ENCODE measurements around the gene ZNF853. TPM values are rescaled to one million over a fixed set of nuclear protein-coding genes. Genes with fewer than 3 reads are reported as not detected.

ZNF853 gene
- polyA plus RNA-seq, 1 of the 3 experiments (the other 2 are of a cell fraction), result 15.9 TPM

GRCh38 chr7:6644728-6645127 is 29.3 kb downstream of the ZNF853 start (continued):
- TF ChIP-seq EP300 (IDR thresholded peaks at IDR 0.05; ENCODE audit: borderline replicate concordance in 1 of 2, low read depth in 1 of 2, low read length in 1 of 2) (no peak), SIN3A (IDR thresholded peaks at IDR 0.05; ENCODE audit: borderline replicate concordance, low read depth, low read length) (no peak)

- Histone ChIP-seq H3K36me3 (replicated peaks in 1 of 2; ENCODE audit: control insufficient read depth in 1 of 2, insufficient read depth in 2 of 2, low read length in 1 of 2) (peaks cover 42 to 90% of the 10 kb centered on the region in 2 experiments), H3K9me3 (no peaks in the 10 kb centered on the region), H2AFZ (ENCODE audit: low read depth) (no peak overlapping the region), H3K27me3 (ENCODE audit: insufficient read depth) (no peaks in the 10 kb centered on the region), H3K4me2 (no peak overlapping the region), H3K79me2 (ENCODE audit: insufficient read depth) (peaks cover 14% of the 10 kb centered on the region; the same call in 1 of the 2 replicates), H3K4me1 (ENCODE audit: control insufficient read depth in 1 of 2, insufficient read depth in 2 of 2, low read depth in 1 of 2, low read length in 1 of 2) (no peaks in the 10 kb centered on the region), H3K4me3 (ENCODE audit: low read depth in 2 of 2, low read length in 1 of 2) (no peak overlapping the region), H3K27ac (ENCODE audit: low read depth in 2 of 2, low read length in 1 of 2) (no peak overlapping the region), H4K20me1 (ENCODE audit: insufficient read depth) (peaks cover 21% of the 10 kb centered on the region; the same call in 1 of the 2 replicates), H3K9me2 (no peaks in the 10 kb centered on the region), H3K9ac (no peak overlapping the region), H3F3A (replicated peaks; ENCODE audit: insufficient read depth) (no peaks in the 10 kb centered on the region)
- no peak for DNase-seq
- WGBS (ENCODE audit: low lambda C conversion rate), result 86% methylated on average over 6 of the region's 8 CpGs
- no peak for TF ChIP-seq FOSL2 (IDR thresholded peaks at IDR 0.05; ENCODE audit: borderline replicate concordance, low read depth)
- TF ChIP-seq GATA2 (CRISPR knock-in tag; IDR thresholded peaks at IDR 0.05), result no peak
- TF ChIP-seq FOXJ3 (CRISPR knock-in tag; IDR thresholded peaks at IDR 0.05), result no peak
- TF ChIP-seq, protein P1, sequence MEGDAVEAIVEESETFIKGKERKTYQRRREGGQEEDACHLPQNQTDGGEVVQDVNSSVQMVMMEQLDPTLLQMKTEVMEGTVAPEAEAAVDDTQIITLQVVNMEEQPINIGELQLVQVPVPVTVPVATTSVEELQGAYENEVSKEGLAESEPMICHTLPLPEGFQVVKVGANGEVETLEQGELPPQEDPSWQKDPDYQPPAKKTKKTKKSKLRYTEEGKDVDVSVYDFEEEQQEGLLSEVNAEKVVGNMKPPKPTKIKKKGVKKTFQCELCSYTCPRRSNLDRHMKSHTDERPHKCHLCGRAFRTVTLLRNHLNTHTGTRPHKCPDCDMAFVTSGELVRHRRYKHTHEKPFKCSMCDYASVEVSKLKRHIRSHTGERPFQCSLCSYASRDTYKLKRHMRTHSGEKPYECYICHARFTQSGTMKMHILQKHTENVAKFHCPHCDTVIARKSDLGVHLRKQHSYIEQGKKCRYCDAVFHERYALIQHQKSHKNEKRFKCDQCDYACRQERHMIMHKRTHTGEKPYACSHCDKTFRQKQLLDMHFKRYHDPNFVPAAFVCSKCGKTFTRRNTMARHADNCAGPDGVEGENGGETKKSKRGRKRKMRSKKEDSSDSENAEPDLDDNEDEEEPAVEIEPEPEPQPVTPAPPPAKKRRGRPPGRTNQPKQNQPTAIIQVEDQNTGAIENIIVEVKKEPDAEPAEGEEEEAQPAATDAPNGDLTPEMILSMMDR (IDR thresholded peaks at IDR 0.05), result no peak
- no peak for TF ChIP-seq ZBTB33 (IDR thresholded peaks at IDR 0.05; ENCODE audit: borderline replicate concordance, low read depth)
- no peak for TF ChIP-seq FOXM1 (IDR thresholded peaks at IDR 0.05; ENCODE audit: low read depth)
- TF ChIP-seq ELF1 (IDR thresholded peaks at IDR 0.05), result no peak
- TF ChIP-seq IRF3 (IDR thresholded peaks at IDR 0.05; ENCODE audit: low read depth, low read length), result no peak
- TF ChIP-seq RCOR1 (IDR thresholded peaks at IDR 0.05; ENCODE audit: low read length), result no peak
- TF ChIP-seq NFIC (IDR thresholded peaks at IDR 0.05; ENCODE audit: borderline replicate concordance), result no peak
- no peak for TF ChIP-seq TEAD4 (IDR thresholded peaks at IDR 0.05; ENCODE audit: borderline replicate concordance, insufficient read depth)
- no peak for TF ChIP-seq RAD21 (IDR thresholded peaks at IDR 0.05; ENCODE audit: low read length)
- no peak for TF ChIP-seq EP300 (IDR thresholded peaks at IDR 0.05; ENCODE audit: borderline replicate concordance in 1 of 2, low read depth in 1 of 2, low read length in 1 of 2)
- no peak for TF ChIP-seq TCF12 (IDR thresholded peaks at IDR 0.05)
- no peak for TF ChIP-seq MEF2A (IDR thresholded peaks at IDR 0.05; ENCODE audit: borderline replicate concordance, low read depth)
- no peak for TF ChIP-seq RFX5 (IDR thresholded peaks at IDR 0.05; ENCODE audit: low read length)
- TF ChIP-seq, protein P2, sequence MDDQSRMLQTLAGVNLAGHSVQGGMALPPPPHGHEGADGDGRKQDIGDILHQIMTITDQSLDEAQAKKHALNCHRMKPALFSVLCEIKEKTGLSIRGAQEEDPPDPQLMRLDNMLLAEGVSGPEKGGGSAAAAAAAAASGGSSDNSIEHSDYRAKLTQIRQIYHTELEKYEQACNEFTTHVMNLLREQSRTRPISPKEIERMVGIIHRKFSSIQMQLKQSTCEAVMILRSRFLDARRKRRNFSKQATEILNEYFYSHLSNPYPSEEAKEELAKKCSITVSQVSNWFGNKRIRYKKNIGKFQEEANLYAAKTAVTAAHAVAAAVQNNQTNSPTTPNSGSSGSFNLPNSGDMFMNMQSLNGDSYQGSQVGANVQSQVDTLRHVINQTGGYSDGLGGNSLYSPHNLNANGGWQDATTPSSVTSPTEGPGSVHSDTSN (IDR thresholded peaks at IDR 0.05), result no peak
- no peak for TF ChIP-seq USF2 (IDR thresholded peaks at IDR 0.05; ENCODE audit: borderline replicate concordance, low read depth, low read length)
- no peak for TF ChIP-seq CHD2 (IDR thresholded peaks at IDR 0.05; ENCODE audit: low read length, partially characterized antibody)
- TF ChIP-seq, protein P3, sequence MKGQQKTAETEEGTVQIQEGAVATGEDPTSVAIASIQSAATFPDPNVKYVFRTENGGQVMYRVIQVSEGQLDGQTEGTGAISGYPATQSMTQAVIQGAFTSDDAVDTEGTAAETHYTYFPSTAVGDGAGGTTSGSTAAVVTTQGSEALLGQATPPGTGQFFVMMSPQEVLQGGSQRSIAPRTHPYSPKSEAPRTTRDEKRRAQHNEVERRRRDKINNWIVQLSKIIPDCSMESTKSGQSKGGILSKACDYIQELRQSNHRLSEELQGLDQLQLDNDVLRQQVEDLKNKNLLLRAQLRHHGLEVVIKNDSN (IDR thresholded peaks at IDR 0.05; ENCODE audit: borderline replicate concordance, low read depth), result no peak
- POLR2A ChIA-PET, result no interaction called here
- CTCF ChIA-PET, result no interaction called here
Observed at GRCh38 chr7:6646465-6646864, 31.1 kb downstream of the ZNF853 start.
